ENCODE measurements around the gene AFF3.
"Not testable (repeated sequence)": the region's sequence is repeated elsewhere in the genome, so short reads cannot be mapped to it uniquely, and the experiment has no call there.

The AFF3 gene

GRCh38 chr2:99776206-99776905 lies 366.0 kb downstream of the AFF3 start:
- DNase-seq: no peak

- DNase-seq: no peak
Measured at GRCh38 chr2:99775585-99775984, 366.8 kb downstream of the AFF3 start.

- not testable (repeated sequence) for DNase-seq
Measured at GRCh38 chr2:99773642-99774041, 368.7 kb downstream of the AFF3 start.

- DNase-seq: no peak
Measured at GRCh38 chr2:99772591-99773331, 369.6 kb downstream of the AFF3 start.

- no peak for DNase-seq
Measured at GRCh38 chr2:99771681-99772333, 370.6 kb downstream of the AFF3 start.

DNA sequence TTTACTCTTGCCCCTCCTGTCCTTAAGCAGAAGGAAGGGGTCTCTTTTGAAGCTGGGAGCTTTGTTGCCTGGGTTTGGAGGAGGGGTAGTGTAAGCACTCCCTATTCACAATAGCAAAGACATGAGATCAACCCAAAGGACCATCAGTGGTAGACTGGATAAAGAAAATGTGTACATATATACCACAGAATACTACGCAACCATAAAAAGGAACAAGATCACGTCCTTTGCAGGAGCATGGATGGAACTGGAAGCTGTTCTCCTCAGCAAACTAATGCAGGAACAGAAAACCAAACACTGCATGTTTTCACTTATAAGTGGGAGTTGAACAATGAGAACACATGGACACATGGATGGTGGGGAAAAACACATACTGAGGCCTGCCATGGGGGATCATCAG lies 371.5 kb downstream of the AFF3 start:
- no peak for DNase-seq

GRCh38 chr2:99765731-99766318 lies 376.6 kb downstream of the AFF3 start:
- no peak for DNase-seq

GRCh38 chr2:99763764-99764163 lies 378.6 kb downstream of the AFF3 start:
- no peak for DNase-seq

DNA sequence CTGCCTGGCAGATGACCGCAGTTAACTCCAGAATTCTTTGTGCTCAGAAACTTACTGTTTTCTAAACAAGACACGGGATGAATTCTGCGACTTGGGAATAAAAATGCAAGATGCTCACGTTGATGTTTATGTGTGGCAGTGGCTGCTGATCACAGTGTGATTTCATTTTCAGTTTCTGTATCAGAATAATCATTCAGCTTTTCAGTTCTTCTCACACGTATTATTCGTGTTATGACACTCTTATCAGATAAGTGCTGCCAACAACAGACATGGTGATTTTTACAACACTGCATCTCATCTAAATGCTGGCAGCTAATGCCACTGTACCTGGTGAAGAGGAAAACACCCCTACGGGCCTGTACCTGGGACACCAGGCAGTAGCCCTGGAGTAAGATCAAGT lies 379.7 kb downstream of the AFF3 start:
- DNase-seq: no peak

- no peak for DNase-seq
Measured at GRCh38 chr2:99757611-99758114, 384.7 kb downstream of the AFF3 start.

- no peak for DNase-seq
Measured at GRCh38 chr2:99756059-99756458, 386.3 kb downstream of the AFF3 start.

DNA sequence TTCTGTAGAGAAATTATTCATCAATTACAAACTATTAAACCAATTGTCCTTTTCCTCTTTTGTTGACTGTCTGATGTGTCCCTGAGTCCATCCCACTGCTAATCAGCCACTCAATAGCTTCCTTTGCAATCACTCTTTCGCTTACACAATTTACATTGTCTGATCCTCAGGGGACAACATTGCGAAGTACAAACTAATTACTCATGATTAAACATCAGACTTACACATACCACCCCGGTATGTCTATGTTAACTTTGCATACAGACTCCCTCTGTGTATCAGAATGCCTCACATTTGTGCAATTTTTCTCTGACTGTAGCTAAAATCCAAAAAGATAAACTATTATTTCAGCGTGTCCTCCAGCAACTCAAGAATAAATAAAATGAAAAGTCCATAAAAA lies 388.2 kb downstream of the AFF3 start:
- DNase-seq: no peak

GRCh38 chr2:99753505-99753904 lies 388.9 kb downstream of the AFF3 start:
- DNase-seq: no peak

- DNase-seq: no peak
Measured at GRCh38 chr2:99748344-99748743, 394.0 kb downstream of the AFF3 start.

DNA sequence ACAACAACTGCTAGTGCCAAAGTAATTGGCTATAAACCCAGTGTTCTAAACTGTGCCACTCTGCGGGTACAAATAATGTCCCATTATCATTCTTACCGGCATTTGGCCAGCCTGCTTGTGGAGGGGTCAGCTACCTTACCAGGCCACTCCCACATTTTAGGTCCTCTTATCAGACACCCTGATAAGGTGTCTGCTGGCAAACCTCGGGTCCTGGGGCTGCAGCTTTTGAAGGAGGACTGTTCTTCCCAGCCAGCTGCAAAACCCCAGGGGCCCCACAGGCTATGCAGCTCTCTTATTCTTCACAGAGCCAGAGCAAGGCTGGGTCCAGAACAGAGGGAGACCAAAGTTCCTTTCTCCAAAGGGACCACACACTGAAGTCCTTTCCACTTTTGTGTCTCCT lies 394.5 kb downstream of the AFF3 start:
- DNase-seq: no peak

DNA sequence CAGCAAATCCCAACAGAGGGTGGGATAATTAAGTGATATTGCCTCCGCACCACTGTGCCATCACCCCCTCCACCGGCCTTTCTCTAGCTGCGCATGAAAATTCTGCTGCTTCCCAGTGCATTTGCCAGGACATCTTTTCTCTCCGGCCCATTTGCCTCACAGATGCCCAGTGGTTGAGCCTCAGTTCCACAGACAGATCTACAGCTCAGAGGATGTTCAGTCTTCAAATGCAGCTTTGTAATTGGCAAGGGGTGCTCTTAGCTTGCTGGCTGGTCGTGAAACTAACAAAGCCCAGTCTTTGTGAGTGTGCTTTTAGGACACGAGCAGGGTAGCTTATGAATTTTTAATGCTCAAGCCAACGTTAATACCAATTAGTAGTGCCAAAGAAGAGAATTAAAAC lies 399.2 kb downstream of the AFF3 start:
- DNase-seq: no peak

- no peak for DNase-seq
Measured at GRCh38 chr2:99737537-99737936, 404.9 kb downstream of the AFF3 start.

GRCh38 chr2:99735753-99736152 lies 406.6 kb downstream of the AFF3 start:
- no peak for DNase-seq

- DNase-seq: not testable (repeated sequence)
Measured at GRCh38 chr2:99735314-99735713, 407.1 kb downstream of the AFF3 start.

DNA sequence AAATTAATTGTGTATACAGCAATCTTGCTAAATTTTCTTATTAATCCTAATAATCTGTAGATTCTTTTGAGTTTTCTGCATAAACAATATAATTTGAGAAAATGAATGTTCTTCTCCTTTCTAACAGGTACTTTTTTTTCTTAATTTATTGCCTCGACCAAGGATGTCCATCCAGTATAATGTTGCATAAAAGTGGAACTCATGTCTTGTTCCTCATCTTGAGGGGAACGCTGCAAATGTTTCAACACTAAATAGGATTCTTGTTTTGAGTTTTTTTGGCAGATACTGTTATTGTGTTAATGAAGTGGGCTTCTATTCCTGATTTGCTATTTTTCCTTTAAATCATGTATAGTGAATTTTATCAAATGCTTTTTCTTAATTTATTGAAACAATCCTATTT lies 408.2 kb downstream of the AFF3 start:
- no peak for DNase-seq

- DNase-seq: no peak
Measured at GRCh38 chr2:99729104-99730025, 413.0 kb downstream of the AFF3 start.

DNA sequence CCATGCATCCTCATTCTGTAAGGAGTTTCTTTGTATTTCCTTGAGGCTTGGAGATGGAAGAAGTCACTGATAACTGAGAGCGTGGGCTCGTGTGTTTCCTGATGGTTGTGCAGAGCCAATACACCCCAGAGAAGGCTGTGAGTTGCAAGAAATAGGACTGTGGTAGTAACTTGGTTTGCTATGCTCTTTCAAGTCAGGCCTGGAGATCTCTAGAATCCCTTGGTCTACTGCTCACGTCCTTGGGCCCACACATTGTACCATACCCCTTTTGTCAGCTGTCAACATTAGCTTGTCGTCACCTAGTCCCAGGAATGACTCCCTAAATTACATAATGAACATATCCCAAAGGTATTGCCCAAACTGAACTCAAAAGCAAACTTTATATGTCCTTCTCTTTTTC lies 414.2 kb downstream of the AFF3 start:
- no peak for DNase-seq
